ENCODE data around the gene USP37.

- TF ChIP-seq TAF1 (IDR thresholded peaks at IDR 0.05; ENCODE audit: borderline replicate concordance, insufficient read depth, low read length) (no peak), POLR2AphosphoS5 (IDR thresholded peaks at IDR 0.05; ENCODE audit: low read depth, low read length) (no peak)
These were observed 9.2 kb downstream of the USP37 start for GRCh38 chr2:218558986-218559385.

All from PFSK-1 (cell line).